Effector CD4-positive, alpha-beta T cell (primary cell): ENCODE data around the gene PDZRN3.

ENCODE experiments used
- DNase-seq: peaks from one replicate; pipeline ENCODE4 v3.0.0-alpha.2; 2020

Gene PDZRN3

DNA sequence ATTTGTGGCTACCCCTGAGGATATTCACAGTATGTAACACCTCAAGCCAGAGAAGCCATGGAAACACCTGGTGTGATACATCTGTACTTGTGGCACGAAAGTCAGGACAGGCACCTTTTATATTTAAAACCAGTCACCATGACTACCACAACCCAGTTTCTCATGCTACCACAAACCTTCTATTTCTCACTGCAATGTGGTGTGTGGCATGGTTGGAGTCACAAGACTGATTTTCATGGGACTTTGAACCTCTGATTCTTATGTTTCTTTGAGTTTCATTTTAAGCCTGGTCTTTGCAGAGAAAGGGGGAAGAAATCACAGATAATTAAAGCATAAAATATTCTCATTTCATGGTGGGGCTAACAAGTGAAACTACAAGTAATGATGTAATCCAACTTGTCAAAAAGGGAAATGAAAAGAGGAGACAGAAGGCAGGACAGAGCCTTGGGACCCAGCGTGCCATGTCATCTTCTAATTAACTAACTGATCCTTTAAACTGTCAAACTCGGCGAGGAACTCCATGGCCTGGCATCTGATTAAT is 175.9 kb downstream of the PDZRN3 start:
- DNase-seq: no peak

DNA sequence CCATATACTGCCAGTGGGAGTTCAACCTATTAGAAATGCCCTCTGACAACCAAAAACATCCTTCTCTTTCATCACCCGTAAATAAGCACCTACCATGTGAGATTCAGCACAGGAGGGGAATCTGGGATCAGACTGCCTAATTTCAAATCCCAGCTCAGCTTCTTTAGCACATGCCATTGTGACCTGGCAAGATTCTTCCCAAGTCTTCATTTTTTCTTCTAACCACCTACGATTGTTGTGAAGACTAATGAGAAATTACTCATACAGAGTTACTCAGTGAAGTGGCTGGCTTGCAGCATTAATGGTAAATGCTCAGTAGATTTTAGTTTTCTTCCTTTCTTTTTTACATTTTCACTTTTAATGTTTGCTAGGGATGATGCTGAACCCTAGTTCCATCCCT is 176.7 kb downstream of the PDZRN3 start:
- no peak for DNase-seq

DNA sequence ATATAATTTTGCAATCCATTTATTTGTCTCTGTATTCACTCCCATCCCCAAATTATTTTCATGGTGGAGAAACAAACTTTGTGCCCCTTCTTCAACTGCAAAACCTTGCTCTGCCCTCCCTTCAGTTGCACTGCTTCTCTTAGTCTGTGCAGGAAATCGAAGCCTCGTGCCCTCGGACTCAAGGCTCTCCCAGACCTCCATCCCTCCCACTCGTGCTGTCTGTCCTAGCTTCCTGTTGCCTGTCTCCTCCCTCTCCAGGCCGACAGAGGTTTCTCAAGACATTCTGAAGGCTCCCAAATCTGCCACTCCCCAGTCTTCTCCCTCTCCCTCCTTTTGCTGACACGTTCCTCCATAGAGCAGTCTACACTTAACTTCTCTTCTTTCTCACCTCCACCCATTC is 177.6 kb downstream of the PDZRN3 start:
- no peak for DNase-seq

DNA sequence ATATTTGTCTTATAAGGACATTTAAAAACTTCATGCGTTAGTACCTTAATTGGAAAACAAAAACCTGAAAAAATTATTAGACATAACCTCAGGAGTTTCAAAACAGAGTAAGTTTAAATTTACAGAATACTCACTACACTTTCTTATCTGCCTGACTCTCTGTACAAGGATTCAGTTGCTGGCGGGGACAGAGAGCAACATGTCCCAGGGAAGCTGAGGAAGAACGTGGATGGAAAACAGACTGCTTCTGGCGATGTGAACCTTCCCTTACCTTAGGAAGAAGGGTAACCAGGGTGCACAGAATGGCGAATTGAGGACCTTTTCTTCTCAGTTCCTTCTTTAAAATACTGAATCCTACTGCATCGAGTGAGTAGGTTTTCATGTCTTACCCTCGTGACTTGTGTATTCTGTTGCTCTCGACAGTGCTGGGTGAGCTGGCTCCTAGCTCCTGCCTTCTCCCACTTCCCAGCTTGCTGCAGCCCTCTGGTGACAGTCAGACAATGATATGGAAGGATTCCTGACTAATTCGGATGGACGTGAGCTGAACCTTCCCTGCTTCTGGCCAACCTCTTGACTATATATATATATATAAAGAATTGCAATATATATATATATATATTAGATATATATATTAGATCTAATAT is 178.2 kb downstream of the PDZRN3 start:
- DNase-seq: no peak

DNA sequence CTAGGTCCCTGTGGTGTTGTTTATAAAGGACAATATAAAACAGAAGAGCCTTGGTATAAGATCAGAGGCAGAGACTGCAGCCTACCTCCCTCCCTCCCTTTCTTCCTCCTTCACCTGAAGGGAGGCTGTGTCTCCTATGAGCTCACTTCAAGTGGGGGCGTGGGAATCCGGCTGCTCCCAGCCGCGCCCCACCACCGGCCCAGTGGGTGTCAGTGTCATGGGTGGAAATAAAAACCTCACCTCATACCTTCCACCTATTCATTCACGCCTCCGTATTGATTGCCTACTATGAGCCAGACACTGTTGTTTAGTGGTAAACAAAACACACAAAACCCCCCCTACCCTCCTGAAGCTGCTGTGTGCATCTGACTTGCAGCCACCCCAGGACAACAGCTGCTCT is 181.9 kb downstream of the PDZRN3 start:
- no peak for DNase-seq

DNA sequence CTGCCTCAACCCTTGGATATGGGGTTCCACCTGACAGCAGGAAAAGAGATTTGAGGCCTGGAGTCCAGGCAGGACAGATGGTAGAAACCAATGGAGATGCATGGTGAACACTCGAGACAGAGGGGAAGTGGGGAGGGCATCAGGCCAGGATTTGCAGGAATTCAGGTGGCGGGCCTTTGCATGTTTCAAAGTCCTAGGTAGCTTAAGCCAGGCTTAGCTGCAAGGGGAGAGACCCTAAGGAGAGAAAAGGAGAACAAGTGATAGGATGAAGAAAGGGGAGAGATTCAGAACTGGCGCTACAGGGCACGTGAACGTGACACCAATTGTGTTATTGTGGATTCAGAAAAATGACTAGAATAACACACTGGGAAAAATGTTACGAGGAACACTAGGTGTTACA is 182.6 kb downstream of the PDZRN3 start:
- DNase-seq: no peak

DNA sequence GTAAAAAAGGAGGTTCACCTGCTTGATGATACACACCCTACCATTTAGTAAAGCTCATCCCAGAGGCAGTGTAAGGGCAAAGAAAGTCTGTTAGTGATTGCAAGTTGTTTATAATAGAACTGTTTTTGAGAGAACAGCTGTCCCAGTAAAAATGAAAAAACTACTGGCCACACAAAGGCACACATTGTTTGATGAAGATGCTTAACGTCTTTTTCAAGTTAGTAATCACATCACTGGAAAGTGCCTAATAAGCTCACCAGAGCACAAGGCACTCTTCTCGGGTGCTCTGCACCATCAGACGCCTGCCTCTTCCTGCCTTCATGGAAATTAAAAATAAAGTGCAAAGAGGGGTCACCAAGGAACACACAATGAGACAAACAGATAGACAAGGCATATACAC is 186.9 kb downstream of the PDZRN3 start:
- no peak for DNase-seq

DNA sequence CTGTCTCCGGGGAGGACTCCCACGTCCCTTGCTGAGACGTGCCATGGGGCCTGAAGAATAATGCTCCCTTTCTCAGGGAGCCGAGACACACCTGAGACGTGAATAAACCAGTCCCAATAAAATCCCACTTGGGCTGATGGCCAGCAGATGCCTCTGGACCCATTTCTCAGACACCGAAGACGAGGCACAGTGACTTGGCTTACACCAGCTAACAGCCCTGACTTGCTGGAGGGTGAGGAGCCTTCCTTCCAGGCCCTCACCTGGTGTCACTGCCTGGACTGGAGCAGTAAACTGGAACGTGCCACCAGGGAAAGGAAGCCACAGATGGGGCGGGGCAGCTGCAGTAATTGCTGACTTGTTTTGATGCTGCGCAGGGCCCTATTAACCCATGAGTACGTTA is 189.7 kb downstream of the PDZRN3 start:
- DNase-seq: no peak

DNA sequence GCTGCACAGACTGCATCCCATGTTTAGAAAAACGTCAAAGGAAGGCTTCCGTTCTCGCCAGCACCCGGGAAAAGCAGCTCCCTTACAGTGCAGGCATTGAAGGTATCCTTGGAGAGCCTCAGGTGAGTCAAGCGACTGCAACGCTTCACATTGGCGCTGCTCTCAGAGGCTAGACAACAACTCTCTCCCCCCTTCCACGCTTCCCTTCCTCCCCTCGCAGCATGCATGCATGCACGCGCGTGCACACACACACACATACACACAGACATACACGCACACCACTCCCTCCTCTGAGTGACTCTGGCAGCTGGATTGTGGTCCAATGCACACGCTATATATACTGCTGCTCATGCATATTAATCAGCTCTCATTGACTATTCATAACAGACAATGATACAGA is 191.1 kb downstream of the PDZRN3 start:
- no peak for DNase-seq

DNA sequence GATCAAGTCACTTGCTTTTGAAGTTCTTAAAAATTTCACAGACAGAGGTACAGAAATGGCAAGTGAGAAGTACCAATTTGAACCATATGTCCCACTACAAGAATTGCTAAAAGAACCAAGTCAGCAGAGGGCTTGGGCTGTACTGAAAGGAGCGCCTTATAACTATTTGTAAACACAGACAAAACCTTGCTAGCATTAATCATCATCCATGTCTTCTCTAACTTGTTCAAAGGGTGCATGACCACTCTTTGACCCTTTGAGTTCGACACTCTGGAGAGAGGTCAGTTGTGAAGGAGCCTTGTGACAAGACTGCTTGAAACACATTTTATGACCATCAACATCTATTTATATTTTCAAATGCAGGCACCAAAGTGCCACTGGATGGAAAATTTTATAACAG is 191.7 kb downstream of the PDZRN3 start:
- DNase-seq: no peak

DNA sequence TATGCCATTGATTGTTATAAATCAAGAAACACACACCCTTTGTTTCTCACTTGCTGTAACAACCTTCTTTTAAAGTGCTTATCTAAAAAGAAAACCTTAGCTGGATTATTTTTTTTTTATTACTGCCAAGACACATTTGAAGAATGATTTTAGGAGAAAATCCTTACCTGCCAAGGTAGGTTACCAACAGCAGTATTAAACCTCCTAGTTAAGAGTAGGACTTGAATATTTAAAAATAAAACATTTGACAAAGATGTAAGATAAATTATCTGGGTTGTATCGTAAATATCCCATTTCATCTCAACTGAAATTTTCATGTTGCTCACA is 192.1 kb downstream of the PDZRN3 start:
- no peak for DNase-seq

DNA sequence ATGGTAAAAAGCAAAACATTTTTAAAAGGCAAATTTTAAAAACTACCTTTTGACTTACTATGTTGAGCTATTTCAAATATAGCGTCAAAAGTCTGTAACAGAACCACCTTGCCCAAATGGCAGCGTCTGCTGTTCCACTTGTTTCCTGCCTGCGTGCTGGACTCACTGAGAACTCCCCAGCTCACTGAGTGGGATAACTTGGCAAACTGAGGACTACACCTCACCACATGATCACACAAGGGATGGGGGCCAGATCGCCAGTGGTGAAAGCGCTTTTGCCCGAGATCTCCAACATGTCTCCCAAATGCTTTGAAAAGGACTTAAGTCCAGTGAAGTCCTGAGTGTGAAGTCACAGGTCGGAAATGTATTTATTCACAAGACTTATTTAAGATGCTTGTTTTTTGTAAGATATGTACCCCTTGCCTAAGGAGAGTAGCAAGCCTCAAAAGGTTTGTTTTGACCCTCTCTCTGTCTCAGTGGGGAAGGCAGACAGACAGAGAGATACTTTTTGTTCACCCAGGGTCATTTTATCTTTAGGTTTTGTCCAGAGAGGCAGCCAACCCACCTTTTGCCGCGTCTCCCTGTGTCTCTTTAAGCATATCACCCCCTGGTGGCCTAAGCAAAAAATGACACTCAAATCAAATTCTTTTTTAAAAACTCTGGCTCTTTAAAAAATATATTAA is 192.6 kb downstream of the PDZRN3 start:
- DNase-seq: no peak

DNA sequence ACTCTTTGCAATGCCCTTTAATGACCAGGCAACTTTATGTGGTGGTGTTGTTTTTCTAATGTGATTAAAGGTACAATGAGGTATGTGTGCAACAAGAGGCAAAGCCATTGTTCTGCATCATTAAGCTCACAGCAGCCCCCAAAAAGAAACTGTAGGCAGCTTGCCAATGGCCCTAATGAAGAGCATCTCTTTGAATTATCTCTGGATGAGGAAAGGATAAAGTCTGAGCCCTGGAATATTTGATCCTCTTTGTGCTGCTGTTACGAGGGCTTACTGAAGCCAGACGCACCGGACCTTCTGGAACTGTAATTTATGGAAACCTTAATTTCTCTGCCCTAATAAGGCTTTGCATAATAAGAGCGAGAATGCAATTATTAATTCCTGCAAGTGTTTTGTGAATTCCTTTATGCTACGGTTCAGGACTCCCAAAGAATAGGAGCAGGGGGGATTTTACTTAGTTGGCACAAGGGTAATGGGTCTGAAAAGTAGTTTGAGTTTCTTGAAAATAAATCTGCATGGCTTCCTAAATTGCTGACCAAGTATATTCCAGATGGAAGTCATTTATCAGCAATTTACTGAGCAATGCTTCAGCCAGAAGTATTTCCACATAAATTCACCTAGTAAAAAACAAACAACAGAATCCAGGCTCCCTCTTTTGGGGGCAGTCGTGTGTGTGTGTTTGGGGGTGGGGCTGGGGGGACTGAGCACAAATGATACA is 193.4 kb downstream of the PDZRN3 start:
- no peak for DNase-seq

DNA sequence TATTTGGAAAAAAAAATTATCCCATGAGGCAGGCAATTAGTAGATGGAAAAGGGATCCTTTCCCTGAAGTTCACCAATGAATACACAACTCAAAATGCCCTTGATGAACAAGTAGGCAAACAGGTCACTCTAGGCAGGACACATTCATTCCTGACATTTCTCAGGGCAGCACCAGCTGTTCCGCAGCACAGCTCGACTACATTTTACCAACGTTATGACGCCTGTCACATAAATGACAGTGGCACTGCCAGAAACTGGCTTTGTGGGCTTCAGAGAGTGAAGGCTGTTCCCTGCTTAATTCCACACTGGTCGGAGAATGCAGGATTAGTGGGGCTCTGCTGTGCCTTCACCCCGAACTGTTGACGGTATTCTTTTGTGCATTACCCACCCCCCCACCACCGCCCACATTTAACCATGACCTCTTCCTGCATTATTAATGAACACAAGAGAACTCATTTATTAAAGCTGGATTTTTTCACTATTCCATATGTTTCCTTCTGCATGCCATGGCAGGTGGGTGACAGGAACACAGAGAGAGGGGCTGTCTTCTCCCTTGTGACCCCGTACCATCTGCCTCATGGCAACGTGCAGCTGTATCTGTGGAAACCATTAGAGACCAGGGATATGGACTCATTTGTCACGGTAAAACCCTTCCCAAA is 197.6 kb downstream of the PDZRN3 start:
- DNase-seq: no peak

DNA sequence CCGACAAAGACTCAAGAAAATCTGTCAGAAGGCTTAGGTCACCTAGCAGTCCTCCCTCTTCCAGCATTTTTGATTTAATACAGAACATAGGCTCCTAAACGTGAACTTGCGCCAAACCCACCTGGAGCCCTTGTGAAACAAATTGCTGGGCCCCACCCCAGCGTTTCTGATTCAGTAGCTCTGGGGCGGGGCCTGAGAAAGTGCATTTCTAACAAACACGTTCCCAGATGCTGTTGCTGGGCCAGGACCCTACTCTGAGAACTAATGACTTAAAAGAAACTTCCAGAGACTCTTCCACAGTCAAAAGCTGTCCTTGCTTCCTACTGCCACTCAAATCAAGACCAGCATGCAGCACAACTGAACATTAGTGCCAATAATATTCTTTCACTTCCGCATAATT is 198.1 kb downstream of the PDZRN3 start:
- no peak for DNase-seq

DNA sequence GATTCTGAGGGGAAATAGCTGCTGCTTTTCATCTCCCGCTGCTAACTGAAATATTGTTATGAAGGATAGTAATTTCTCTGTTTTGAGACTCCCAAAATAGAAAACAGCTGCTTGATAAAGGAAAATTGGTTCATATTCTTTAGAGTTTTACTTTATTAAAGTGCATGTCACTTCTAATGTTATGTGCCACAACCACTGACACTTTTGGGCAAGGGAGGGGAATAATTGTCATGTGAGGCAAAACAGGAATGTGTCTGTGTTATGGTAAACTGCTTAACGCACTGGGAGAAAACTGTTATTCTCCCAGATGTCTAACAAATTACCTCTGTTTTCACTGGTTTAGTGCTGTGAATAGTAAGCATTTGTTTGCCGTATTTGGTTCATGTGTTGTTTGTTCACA is 201.6 kb downstream of the PDZRN3 start:
- DNase-seq: no peak

DNA sequence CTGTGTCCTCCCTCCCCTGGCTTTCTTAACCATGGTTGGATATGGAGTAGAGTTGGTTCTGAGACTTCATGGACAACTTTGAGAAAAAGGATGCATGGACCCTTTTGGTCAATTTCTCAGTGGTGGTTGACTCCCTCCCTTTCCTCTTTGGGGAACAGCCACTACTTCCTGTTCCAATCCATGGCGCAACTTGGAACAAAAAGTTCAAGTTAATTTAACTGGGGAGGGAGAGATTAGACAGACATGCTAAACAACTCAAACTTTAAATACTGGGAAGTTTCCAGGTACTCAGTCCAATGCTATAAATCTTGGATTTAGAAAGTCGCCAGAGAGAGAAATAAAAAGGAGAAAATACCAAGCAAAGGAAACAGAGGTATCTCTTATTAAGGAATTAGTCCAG is 202.2 kb downstream of the PDZRN3 start:
- no peak for DNase-seq

DNA sequence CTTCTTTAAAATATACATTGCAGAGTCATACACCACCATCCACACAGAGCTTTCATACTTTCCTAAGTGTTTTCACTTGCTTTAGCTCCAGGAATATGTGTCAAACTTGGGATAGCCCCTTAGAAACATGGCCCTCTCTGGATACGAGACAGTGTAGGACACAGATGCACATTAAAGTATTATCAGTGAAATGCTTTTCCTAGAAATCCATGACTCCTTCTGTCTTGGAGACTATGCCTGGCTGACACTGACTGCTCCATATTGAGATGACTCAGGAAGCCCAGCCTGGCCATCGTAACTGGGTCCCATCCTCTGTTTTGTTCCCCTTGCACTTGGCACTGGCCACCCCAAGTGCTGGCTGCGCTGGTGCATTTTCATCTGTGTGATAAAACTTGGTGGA is 204.8 kb downstream of the PDZRN3 start:
- no peak for DNase-seq

DNA sequence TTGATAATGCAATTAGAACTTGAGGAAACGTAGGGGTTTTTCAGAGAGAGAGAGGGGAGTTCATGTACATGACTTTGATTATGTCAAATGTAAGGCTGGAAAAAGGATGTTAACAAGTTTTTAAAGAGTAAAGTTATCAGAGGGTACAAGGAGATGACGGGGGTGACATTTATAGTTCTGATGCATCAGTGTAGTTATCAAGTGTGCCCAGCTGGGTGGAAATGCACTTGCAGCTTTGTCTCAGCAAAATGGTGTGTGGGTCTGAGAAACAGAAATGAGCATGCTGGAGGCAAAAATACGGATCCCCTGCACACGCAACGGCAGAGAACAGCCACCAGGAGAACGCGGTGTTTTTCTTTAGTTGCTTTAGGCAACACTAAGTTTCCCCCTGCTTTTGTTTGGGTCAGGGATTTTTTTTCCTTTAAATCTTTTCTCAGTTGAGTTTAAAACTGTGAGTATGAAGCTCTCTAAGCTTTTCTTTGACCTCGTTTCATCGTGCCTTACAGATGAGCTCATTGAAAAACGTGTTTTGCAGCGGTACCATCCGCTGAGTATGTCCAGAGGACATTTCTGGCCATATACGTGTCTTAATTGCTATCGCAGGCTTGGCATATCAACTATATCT is 205.4 kb downstream of the PDZRN3 start:
- DNase-seq: no peak

DNA sequence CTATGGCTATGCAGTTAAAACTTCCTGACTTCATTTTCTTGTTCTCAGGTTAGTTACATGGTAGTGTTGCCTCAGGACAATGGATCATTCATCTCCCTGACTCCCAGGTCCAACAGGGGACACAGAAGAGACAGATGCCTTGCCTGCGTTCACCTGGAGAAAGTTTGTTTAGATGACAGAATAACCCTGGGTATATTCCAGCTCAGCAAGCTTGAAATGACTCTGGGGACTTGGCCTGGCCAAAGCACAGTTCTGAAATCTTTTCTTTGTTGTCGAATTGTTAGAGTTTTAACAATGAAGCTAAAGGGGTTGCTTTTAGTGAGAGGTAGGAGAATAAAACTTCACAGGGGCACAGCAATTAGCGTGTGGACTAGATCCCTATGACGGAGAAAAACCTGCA is 206.1 kb downstream of the PDZRN3 start:
- DNase-seq: no peak

DNA sequence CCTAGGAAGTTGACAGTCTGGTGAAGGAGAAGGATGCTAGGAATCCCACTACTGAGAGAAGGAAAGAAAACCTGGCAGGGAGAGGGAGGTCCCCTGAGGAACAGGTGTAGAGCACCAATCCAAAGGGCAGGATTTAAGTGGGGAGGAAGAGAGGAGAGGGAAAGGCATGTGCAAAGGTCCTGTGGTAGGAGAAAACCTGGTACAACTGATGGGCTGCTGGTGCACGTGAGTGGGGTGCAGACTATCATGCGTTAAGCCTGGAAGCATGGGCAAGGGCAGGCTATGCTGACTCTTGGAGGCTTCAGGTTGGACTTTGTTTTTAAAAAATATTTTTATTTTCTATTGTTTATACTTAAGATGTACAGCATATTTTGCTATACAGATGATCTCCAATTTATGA is 209.6 kb downstream of the PDZRN3 start:
- DNase-seq: no peak

DNA sequence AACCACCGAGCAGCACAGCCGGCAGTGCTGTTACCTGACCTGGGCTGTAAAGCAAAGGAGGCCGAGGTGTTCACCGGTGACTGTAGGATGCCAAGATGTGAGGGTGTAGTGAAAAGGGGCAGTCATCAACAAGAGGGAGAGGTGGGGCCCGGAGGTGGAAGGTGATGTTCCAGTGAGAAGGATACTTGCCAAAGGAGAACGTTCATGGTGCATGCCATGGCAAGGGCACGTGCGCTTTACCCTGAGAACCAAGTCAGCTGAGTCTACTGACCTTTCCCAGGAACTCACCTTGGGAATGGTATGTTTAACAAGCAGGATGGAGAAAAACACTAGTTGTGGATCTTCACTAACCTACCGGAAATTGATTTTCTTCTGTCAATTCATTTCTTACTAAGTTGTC is 211.1 kb downstream of the PDZRN3 start:
- DNase-seq: no peak

DNA sequence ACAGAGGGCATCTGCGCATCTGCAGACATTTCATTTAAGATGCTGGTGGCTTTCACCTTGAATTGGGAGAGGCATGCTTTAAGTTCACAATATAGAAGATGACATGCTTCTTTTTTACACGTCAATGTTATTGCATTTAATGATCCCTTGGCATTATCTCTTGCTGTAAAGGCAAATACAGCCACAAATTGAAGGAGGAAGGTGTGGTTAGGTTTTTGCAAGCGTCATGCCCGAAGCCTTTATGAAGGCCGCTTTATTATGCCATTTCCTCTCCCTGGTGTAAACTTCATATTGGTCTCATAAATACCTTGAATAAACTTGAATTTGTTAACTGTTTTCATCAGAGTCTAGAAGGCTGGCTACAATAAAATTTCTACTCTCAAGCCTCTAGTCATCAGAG is 212.7 kb downstream of the PDZRN3 start:
- no peak for DNase-seq
